ENCODE measurements around the gene NAPB.
A peak's percentile ranks its signal among the peaks of the same experiment; 100 is the strongest.
"Not testable (repeated sequence)": the region's sequence is repeated elsewhere in the genome, so short reads cannot be mapped to it uniquely, and the experiment has no call there.

NAPB gene

GRCh38 chr20:23420943-23421931 lies at the start of gene NAPB:
Gene NAPB, minus strand, starts transcription at chr20:23421488. Its CDS starts 86 bp downstream, at chr20:23421402.
- peak; percentile 44 for DNase-seq (ENCODE audit: low read depth)

- DNase-seq (ENCODE audit: low read depth): not testable (repeated sequence)
Observed at GRCh38 chr20:23466961-23467360, 45.7 kb upstream of the NAPB start.

- DNase-seq (ENCODE audit: low read depth): no peak
Observed at GRCh38 chr20:23461180-23461579, 39.9 kb upstream of the NAPB start.

- DNase-seq (ENCODE audit: low read depth): no peak
Observed at GRCh38 chr20:23459461-23460150, 38.3 kb upstream of the NAPB start.

- no peak for DNase-seq (ENCODE audit: low read depth)
Observed at GRCh38 chr20:23456873-23457272, 35.6 kb upstream of the NAPB start.

GRCh38 chr20:23456409-23456808 lies 35.1 kb upstream of the NAPB start:
- no peak for DNase-seq (ENCODE audit: low read depth)

- no peak for DNase-seq (ENCODE audit: low read depth)
Observed at GRCh38 chr20:23455639-23456038, 34.4 kb upstream of the NAPB start.

GRCh38 chr20:23454816-23455215 lies 33.5 kb upstream of the NAPB start:
- DNase-seq (ENCODE audit: low read depth): no peak

- no peak for DNase-seq (ENCODE audit: low read depth)
Observed at GRCh38 chr20:23453549-23454543, 32.6 kb upstream of the NAPB start.

GRCh38 chr20:23452776-23453175 lies 31.5 kb upstream of the NAPB start, which contains the start of gene CST11:
Gene CST11, minus strand, starts transcription at chr20:23452876. Its CDS starts 65 bp downstream, at chr20:23452811.
- no peak for DNase-seq (ENCODE audit: low read depth)

GRCh38 chr20:23451956-23452487 lies 30.7 kb upstream of the NAPB start:
- DNase-seq (ENCODE audit: low read depth): no peak

GRCh38 chr20:23450877-23451276 lies 29.6 kb upstream of the NAPB start:
- DNase-seq (ENCODE audit: low read depth): no peak

- no peak for DNase-seq (ENCODE audit: low read depth)
Observed at GRCh38 chr20:23449421-23449820, 28.1 kb upstream of the NAPB start.

- no peak for DNase-seq (ENCODE audit: low read depth)
Observed at GRCh38 chr20:23448167-23448566, 26.9 kb upstream of the NAPB start.

GRCh38 chr20:23446505-23446904 lies 25.2 kb upstream of the NAPB start:
- peak; percentile 20 for DNase-seq (ENCODE audit: low read depth)

- peak; percentile 78 for DNase-seq (ENCODE audit: low read depth)
Observed at GRCh38 chr20:23445596-23446217, 24.4 kb upstream of the NAPB start.

- DNase-seq (ENCODE audit: low read depth): no peak
Observed at GRCh38 chr20:23444859-23445258, 23.6 kb upstream of the NAPB start.

- DNase-seq (ENCODE audit: low read depth): no peak
Observed at GRCh38 chr20:23442436-23442835, 21.1 kb upstream of the NAPB start.

GRCh38 chr20:23441850-23442313 lies 20.6 kb upstream of the NAPB start:
- DNase-seq (ENCODE audit: low read depth): peak; percentile 31

GRCh38 chr20:23440004-23440403 lies 18.7 kb upstream of the NAPB start:
- DNase-seq (ENCODE audit: low read depth): no peak

- no peak for DNase-seq (ENCODE audit: low read depth)
Observed at GRCh38 chr20:23438661-23439060, 17.4 kb upstream of the NAPB start.
